NCI-H510A treated with DMSO at 0.1 percent for 48 hours (cell line): ENCODE data around the gene BPTF.
"Not testable (repeated sequence)": the region's sequence is repeated elsewhere in the genome, so short reads cannot be mapped to it uniquely, and the experiment has no call there.

Experiments
- DNase-seq: peaks from one replicate; lab custom pipeline; 2025; lab: John Stamatoyannopoulos, UW

The BPTF gene

DNA sequence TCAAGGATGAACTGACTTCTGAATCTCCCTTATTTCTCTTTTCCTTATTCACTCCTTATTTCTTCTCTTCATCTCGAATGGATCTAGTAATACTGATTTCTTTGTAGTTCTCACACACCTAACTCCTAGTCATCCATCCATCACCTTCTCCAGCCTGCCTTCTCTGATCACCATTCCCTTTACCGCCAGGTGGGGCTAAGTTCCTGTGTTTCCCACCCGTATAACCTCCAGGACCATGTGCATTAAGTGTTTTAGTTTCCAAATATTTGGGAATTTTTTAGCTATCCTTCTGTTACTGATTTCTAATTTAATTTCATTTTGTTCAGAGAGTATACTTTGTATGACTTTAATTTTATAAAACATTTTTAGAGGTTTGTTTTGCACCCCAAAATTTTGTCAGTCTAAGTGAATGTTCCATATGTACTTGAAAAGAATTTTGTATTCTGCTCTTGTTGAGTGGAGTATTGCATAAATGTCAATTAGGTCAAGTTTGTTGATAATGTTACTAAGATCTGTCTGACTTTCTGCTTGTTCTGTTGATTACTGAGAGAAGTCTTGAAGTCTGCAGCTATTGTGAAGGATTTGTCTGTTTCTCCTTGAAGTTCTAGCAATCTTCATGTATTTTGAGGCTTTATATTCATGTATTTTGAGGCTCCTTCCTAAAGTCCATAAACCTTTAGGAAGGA is 8.8 kb downstream of the BPTF start:
- no peak for DNase-seq

GRCh38 chr17:67834634-67835033 is 9.3 kb downstream of the BPTF start:
- no peak for DNase-seq

DNA sequence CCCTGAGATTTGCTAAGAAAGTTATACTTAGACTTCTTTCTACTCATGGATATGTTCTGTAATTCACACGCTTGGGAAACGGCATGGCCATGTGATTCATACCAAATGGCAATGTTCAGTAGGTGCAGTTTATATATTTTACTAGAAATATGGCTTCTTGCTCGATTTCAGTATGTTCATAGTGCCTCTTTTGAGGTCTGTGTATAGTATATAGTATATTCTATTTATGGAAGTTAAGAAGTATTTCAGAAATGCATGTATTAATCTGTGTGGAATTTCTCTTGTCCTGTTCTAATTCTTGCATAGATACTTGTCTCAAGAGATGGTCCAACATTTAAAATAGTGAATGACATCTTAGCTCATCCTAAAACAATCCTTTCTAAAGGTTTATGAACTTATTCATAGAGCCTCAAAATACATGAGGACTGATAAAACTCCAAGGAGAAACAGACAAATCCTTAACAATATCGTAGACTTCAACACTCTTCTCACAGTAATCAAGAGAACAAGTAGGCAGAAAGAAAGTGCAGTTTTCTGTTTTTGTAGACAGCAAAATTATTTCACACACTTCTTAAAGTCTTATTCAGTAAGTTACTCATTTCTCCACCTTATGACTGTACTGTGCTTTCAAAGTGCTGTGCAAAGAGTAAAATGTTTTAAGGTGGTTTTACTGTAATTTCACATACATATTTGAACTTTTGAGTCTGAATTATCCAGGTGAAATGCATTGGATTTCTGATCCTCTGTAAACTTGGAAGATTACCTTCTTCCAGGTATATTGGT is 11.1 kb downstream of the BPTF start:
- no peak for DNase-seq

GRCh38 chr17:67837965-67838364 is 12.7 kb downstream of the BPTF start:
- peak; percentile 27 for DNase-seq

GRCh38 chr17:67838538-67838937 is 13.2 kb downstream of the BPTF start:
- no peak for DNase-seq

DNA sequence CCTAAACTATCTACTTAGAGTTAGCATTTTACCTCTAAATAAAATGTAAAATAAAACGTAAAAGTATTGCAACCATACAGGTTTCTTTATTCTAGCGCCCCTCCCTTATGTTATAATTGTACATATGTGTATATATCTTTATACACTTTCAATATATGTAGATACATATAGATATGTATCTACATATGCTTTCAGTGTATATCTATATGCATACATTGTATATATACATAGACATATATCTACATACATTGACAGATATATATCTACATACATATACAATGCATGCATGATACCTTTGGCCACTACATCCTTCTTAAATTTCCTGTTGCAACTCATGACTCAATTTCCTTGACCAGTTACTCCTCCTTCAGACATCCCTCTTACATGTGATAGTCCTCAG is 16.7 kb downstream of the BPTF start:
- no peak for DNase-seq

GRCh38 chr17:67842648-67843047 is 17.3 kb downstream of the BPTF start:
- DNase-seq, result no peak

GRCh38 chr17:67845374-67845773 is 20.1 kb downstream of the BPTF start:
- DNase-seq, result no peak

DNA sequence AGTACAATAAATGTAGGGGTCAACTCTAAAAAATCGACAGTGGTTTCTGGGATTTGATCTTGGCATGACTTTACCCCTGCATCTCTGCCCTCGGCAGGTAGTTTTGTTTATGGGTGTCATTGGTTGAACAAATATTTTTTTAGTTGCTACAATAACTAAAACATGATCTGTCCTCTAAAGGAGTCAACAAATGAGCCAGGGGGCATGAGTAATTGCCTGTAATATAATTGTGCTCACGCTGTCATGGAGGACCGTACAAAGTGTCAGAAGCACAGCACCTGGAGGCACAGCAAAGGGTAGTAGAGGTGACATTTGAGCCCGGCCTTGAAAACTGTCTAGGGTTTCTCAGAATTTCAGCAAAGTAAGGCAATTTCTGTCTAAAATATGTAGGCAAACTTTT is 22.9 kb downstream of the BPTF start:
- DNase-seq, result peak; percentile 52

GRCh38 chr17:67848846-67849245 is 23.5 kb downstream of the BPTF start:
- not testable (repeated sequence) for DNase-seq

DNA sequence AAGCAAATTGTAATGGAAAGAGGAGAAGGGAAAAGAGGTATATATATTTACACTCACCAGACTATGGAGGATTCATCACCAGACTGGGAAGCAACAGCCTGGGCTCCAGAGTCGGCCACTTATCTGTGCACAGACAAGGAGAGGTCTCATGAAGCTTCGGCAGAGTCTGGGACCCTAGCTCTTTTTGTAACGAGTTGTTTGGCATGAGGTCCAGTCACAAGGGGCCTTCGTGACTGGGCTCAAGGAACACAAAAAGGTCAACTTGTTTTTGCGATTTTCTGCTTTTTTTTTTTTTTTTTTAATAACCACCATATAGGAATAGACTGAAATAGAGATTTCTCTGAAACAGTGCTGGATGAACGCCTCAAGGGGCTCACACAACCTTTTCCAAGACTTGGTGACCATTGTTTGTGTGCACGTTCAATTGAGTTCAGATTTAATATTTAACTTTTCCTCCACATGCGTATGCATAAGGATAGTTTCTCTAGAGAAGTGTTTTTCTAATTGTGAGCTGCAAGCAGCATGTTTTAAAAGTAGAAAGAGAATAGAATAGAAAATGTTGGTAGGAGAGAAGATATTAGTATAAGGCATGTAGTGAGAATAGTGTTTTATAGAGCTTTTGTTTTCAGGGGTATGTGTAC is 25.8 kb downstream of the BPTF start:
- no peak for DNase-seq

DNA sequence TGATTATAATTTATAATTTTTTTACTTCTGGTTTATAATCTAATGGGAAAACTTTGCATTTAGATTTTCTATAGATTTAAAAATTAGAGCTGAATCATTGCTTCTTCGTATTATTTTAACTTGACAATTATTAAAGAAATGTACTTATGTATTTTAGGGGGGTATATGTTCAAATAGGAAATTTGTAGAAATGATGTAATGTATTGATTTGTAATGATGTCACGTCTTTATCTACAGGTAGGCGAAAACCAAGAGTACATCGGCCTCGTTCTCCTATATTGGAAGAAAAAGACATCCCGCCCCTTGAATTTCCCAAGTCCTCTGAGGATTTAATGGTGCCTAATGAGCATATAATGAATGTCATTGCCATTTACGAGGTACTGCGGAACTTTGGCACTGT is 28.4 kb downstream of the BPTF start:
- no peak for DNase-seq

DNA sequence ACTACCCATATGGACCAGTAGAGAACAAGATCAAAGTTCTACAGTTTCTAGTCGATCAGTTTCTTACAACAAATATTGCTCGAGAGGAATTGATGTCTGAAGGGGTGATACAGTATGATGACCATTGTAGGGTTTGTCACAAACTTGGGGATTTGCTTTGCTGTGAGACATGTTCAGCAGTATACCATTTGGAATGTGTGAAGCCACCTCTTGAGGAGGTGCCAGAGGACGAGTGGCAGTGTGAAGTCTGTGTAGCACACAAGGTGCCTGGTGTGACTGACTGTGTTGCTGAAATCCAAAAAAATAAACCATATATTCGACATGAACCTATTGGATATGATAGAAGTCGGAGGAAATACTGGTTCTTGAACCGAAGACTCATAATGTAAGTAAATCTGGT is 29.1 kb downstream of the BPTF start:
- no peak for DNase-seq

- no peak for DNase-seq
These were observed 30.4 kb downstream of the BPTF start for GRCh38 chr17:67855504-67856324.

DNA sequence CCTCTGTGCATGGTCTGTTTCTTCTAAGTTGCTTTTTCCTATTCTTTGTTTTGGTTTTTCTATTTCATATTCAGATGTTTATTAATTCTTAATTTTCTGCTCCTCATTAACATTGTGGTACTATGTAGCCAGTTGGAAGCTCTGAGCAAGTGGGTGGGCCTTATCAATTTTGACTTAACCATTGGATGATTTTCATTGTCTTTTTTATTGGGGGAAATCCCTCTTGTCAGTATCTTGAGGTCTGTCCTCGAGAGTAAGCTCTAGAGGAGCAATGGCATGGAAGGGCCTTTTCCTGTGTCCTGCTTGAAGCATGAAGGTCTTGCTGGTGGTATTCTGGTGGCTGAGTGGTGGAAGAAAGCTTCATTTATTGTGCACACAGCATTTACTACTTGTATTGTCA is 31.1 kb downstream of the BPTF start:
- not testable (repeated sequence) for DNase-seq

DNA sequence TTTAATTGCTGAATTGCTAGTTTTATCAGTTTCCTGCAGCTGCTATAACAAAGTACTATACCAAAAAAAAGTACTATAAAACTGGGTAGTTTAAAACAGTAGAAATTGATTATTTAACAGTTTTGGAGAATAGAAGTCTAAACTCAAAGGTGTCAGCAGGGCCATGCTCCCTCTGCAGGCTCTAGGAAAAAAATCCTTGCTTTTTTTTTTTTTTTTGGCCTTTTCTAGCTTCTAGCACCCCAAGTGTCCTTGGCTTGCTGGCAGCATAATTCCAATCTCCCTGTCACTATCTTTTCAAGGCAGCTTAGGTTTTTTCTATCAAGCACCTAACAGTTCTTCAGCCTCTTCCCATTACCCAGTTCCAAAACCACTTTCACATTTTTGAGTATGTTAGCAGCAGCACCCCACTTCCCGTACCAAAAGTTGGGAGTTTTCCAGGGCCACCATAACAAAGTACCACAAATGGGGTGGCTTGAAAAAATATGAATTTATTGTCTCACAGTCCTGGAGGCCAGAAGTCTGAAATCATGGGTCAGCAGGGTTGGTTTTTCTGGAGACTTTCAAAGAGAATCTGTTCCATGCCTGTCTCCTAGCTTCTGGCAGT is 37.4 kb downstream of the BPTF start:
- DNase-seq, result no peak

DNA sequence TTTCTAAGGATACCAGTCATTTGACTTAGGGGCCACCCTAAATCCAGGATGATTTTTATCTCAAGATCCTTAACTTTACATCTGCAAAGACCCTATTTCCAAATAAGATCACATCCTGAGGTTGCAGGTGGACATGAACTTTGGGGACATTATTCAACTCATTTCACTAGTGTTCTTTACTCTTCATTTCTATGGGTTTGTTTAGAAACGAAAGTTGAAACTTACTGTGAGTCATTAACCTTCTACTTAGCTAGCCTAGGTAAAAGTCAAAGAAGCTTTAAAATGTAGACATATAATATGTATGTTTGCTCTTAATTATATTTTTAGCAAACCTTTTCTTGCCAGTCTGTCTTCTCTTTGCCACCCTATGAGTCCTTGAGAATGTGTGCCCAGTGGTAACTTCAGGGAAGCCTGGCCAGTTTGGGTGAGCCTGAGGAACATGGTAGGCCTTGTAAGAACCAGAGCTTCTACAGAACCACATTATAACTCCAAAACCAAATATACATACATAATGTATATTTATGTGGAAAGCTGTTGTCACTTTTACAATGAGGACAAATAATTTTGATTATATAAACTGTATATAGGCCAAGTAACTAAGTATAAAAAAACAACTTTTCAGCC is 38.4 kb downstream of the BPTF start:
- peak; percentile 11 for DNase-seq

GRCh38 chr17:67865438-67865837 is 40.1 kb downstream of the BPTF start:
- peak; percentile 20 for DNase-seq

DNA sequence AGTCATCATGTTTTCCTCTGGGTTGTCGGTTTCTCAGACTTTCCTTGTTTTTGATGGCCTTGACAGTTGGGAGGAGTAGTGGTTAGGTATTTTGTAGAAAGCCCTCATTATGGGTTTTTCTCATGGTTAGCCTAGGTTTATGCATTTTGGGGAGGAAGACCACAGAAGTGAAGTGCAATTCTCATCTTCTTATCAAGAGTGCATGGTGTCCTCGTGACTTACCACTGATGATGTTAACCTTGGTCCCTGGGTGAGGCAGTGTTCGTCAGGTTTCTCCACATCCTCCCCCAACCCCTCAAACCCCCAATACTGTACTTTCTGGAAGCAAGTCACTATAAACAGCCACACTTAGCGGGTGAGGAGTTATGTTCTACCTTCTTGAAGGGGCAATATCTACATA is 42.3 kb downstream of the BPTF start:
- no peak for DNase-seq

- no peak for DNase-seq
These were observed 42.9 kb downstream of the BPTF start for GRCh38 chr17:67868176-67868575.

- DNase-seq, result no peak
These were observed 54.4 kb downstream of the BPTF start for GRCh38 chr17:67879662-67880061.
